COLO668 (cell line): ENCODE results near the gene ZNF318.
"Not testable (repeated sequence)": the region's sequence is repeated elsewhere in the genome, so short reads cannot be mapped to it uniquely, and the experiment has no call there.

Source experiments
- DNase-seq: peaks from one replicate; lab custom pipeline; 2025; ENCODE audit not compliant: unreplicated experiment; lab: John Stamatoyannopoulos, UW

Gene ZNF318

DNA sequence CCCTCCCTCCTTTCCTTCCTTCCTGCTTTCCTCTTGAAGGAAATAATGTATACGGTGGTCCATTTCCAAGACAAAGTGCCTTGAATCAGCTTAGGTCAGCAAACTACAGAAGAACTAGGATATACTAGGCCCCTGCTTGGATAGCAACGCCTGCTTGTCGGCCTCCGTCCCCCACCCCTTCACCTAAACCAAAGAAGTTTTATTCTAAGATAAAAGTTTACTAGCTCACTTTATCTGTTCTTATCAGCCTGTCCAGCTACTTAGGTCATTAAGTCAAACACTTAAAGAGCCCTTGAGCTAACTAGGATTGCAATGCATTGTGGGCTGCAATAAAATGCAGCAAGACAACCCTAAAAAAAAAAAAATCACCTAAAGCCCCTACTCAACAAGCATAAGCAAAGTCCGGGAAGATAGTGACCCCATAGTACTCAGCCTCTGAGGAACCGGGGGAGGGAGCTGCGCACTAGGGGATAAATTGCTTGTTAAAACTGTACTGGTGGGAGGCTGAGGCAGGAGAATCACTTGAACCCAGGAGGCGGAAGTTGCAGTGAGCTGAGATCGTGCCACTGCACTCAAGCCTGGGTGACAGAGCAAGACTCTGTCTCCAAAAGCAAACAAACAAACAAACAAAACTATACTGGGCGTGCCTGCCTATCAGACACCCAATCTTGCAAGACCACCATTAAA lies 21.4 kb upstream of the ZNF318 start:
- DNase-seq, result not testable (repeated sequence)

DNA sequence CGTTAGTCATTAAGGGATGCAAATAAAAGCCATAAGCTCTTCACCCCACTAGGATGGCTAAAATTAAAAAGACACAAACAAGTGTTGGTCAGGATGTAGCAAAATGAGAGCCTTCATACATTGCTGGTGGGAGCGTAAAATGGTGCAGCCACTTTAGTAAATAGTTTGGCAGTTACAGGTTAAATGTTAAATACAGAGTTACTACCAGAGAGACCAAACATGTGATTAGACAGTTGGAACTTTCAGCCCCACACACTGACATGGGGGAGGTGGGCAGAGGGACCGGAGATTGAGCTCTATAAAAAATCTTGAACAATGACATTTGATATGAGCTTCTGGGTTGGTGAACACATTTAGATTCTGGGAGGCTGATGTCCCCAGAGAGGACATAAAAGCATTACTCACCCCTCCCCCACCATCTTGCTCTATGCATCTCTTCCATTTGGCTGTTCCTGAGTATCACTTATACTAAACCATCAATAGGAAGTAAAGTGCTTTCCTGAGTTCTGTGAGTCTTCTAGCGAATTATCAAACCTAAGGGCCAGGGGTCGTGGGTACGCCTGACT lies 20.4 kb upstream of the ZNF318 start:
- DNase-seq, result no peak

DNA sequence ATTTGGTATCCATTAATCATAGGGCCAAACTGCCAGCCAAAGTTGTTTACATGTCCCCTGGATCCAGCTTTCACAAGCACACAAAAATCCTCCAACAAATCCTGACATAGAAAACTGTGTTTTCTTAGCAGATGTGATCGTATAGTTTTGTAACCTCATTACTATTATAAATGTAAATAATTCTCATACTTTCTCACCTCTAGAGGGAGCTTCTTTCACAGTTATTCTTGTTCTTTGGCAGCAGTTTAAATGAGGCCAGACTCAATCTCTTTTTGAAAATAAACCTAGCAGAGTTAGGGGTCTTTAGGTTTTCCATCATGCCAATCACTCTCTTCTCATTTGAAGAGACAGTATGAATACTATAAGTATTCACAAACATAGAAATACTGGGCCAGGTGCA lies 17.0 kb upstream of the ZNF318 start:
- no peak for DNase-seq

DNA sequence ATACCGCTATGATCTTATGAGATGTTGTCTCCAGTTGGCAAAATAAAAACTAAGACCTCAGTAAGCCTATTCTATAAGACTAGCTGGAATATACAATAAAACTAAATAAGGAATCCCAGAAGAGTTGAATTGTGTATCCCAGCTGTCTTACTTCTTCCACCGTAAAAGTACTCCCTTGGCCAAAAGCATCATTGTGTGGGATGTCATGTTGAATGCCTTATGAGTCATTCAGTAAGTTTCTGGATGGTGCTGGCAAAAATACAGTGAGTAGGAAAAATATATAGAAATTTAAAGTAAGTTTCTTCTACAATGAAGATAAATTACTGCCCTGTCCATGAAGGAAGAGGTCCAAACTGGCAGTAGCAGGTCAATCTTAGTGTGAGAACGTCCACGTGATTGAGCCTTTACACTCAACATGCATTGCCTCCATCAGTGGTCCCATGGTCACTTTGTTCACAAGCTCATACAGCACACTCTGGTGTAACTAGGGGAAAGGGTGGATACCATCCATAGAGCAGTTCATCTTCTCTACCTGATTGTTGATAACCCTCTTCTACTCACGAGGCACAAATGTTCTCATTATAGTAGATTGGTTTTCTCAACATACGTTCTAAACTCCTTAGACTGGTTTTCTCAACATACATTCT lies 13.7 kb upstream of the ZNF318 start:
- no peak for DNase-seq

DNA sequence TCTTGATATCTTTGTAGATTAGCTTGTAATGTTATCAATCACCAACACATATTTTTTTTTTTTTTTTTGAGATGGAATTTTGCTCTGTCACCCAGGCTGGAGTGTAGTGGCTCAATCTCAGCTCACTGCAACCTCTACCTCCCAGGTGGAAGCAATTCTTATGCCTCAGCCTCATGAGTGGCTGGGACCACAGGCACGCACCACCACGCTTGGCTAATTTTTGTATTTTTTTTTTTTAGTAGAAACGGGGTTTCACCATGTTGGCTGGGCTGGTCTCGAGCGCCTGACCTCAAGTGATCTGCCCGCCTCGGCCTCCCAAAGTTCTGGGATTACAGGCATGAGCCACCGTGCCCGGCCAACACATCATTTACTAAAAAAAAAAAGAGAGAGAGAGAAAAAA lies 11.4 kb upstream of the ZNF318 start:
- DNase-seq, result not testable (repeated sequence)

DNA sequence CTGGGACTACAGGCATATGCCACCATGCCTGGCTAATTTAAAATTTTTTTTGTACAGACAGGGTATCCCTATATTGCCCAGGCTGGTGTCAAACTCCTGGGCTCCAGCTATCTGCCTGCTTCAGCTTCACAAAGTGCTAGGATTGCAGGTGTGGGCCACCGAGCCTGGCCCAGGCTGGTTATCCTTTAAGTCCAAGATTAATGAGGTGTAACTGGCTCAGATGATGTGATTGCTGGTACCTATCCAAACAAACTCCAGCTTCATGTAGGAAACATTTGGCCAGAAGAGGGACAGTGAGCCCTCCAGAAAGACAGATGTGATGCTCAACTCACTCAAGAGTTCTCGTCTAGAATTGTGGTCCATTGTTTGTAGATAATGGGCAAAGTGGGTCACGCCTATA lies 9.2 kb upstream of the ZNF318 start:
- DNase-seq, result peak; percentile 12

DNA sequence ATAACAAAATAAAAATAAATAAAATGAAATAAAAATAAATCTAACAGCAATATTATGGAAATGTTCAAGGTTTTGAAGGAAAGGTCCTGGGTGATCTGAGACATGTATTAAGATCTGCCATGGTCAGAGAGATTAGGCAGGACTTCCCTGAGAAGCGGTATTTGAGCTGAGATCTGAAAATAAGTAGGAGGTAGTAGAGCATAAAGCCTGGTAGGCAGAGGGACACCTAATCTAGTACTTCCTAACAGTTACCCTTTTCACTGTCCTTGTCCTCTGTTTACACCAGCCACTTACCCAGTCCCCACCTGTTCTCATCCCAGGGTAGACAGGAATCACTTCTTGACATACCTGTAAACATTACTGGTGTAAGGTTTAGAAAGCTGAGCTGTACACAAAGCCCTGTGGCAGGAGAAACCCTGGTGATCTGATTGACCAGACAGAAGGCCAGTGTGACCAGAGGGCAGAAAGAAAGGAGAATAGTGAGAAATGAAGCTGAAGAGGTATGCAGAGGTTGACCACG lies 8.3 kb upstream of the ZNF318 start:
- no peak for DNase-seq

DNA sequence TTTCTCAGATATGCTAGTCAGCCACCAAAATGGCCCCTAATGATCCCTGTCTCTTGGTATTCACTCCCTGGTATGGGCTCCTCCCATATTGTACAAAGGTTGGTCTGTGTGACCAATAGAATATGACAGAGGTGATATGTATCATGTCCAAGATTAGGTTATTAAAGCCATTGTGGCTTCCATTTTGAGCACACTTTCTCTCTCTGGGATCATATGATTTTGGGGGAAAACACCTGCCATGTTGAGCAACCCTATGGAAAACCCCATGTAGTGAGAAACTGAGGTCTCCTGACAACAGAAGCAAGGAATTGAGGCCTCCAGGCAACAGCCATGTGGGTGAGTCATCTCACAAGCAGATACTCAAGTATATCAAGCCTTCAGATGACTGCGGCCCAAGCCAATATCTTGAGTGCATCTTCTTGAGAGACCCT lies 7.1 kb upstream of the ZNF318 start:
- no peak for DNase-seq

DNA sequence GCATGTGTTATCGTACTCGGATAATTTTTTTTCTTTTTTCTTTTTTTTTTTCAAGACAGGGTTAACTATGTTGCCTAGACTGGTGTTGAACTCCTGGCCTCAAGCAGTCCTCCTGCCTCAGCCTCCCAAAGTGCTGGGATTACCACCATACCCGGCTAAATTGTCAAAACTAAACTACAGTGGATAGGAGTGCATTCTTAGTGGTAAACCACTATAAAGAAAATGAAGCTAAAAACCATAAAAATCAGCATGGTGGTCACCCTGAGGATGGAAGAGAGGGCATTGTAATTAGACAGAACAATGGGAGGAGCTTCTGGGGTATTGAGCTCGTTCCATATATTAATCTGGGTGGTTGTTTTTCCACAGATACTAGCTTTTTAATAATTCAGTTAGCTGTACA lies 6.2 kb upstream of the ZNF318 start:
- DNase-seq, result no peak

DNA sequence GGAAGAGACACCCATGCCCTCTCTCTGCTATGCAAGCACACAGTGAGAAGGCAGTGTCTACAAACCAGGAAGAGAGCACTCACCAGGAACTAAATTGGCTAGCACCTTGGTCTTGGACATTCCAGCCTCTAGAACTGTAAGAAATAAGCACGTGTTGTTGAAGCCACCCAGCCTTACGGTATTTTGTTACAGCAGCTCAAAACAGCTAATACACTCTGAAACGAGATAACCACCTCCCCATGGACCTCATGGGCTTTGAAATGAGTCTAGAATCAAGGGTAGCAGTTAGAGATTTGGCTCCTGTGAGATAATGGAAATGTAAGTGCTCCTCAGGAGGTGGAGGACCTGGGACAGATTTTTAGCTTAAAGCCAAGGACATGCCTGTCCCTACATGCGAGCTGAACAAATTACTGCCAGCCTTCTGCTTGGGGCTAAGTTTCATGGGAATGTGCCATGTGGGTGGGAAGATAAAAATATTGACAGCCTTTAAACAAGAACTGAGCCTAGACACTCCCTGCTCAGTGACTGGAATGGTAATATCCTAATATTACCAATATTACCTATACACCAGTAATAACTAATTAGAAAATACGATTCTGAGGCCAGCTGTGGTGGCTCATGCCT lies 3.9 kb upstream of the ZNF318 start:
- DNase-seq, result no peak

DNA sequence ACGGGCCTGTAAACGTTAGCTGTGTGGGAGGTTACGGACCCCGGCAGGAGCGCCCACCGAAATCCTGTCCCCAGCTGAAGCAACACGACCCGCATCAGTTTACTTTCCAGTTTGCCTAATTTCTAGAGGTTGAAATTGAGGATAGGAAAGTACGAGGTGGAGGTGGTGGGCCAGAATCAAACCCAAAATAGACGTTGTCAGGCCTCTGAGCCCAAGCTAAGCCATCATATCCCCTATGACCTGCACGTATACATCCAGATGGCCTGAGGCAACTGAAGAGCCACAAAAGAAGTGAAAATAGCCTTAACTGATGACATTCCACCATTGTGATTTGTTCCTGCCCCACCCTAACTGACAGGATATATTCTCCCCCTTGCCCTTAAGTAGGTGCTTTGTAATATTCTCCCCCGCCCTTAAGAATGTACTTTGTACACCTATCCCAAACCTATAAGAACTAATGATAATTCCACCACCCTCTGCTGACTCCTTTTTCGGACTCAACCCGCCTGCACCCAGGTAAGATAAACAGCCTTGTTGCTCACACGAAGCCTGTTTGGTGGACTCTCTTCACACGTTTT lies 645 bp upstream of the ZNF318 start:
- not testable (repeated sequence) for DNase-seq

DNA sequence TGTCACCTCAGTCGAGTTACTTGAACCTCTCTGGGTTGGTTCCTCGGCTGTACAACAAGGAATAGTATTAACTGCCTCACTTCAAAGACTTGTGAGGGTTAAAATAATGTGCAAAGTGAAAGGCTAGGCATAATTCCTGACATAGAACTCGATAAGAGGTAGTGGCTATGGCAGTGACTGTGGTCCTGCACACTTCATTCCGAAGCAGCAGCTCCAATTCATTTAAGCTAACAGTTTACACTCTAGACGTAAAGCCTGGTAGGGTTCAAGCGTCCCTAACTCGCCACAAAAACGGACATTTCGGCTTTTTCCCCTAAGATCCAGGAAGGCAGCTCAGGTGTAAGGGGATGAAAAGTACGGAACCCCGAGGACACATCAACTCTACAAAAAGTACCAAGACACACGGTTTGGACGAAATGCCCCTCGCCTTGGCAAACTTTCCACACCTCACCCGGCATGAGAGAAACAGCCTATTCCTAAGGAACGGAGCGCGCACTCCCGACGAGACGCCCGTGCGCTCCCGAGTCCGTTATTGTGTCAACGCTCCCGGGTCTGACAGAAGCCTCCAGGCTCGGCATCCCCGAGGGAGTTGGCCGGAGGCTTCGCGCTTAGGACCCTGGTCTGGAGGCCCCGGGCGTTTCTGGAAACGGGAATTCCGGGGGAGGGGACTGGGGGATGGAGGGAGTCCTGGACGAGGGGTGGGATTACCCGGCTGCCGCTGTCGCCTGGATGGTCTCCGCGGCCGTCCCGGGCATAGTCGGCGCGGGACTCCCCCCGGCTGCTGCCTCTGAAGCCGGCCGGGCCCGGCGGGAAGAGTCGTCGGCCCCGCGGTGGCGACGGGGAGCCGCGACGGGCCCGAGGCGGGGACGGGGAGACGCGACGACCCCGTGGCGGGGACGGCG lies 937 bp downstream of the ZNF318 start:
- peak; percentile 50 for DNase-seq

DNA sequence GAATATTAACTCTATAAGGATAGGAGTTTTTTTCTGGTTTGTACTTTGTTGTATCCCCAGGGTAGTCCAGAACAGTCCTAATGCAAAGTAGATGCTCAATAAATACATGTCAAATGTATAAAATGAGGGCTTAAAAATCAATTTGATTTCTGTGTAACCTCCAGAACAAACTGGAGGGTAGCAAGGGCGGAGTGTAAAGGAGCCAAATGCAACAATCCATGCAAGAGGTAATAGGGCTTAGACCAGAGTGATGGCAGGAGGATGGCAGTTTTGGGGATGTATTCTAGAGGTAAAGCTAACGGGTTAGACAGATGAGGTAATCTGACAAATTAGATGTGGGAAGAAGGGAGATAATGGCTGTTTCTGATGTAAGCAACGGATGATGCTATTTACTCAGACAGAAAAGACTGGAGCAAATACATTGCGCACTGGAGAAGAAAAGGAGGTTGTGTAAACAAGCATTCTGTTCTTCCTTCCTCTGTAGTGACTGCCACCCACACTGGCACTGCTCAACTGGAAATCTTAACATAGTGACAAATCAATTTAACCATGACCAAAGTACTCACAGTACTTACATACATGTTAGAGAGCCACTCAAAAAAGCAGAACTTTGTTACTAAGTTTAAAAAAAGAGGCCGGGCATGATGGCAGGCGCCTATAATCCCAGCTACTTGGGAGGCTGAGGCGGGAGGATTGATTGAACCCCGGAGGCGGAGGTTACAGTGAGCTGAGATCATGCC lies 2.0 kb downstream of the ZNF318 start:
- DNase-seq, result no peak

DNA sequence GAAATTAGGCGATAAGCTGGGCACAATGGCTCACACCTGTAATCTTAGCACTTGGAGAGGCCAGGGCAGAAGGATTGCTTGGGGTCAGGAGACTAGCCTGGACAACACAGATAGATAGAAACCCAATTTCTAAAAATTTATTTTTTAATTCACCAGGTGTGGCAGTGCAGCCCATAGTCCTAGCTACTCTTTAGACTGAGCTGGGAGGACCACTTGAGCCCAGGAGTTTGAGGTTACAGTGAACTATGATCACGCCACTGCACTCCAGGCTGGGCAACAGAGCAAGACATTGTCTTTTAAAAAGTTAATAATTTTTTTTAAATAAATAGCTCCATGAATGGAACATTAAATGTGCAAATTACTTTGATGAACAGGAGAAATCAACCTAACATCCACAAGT lies 8.2 kb downstream of the ZNF318 start:
- no peak for DNase-seq

DNA sequence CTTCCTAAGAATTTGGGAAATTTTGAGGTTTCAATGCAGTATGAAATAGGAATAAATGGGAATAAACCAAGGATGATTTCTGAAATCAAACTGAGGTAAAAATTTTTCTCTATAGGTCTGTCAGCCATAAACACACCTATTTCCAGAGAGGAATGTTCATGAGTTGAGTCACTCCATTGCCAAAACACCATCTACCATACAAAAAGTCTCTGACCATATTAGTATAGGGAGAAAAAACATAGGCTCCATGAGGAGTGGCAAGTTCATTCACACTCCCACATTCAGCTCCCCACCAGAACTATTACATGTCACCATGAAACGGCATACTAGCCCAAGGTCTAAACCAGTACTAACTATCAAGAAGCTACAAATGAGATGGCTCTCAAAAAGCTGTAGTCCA lies 9.6 kb downstream of the ZNF318 start:
- no peak for DNase-seq

DNA sequence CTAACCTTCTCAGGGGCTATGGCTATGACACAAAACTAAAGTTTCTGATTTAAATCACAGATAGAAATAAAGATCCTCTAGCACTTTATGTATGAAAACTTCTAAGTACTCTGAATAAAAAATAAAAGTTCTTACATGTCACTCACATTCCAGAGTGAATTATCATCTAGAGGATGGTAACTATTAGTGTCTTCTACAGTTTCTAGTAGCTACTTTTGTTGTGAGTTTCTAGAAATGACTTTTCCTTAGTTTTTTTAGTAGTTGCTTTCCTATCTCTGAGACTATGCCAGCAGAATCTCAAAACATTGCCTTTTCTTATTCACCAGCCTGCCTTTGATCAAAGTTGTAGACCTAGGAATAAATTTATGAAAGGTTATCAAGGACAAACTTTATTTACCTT lies 10.1 kb downstream of the ZNF318 start:
- DNase-seq, result no peak

DNA sequence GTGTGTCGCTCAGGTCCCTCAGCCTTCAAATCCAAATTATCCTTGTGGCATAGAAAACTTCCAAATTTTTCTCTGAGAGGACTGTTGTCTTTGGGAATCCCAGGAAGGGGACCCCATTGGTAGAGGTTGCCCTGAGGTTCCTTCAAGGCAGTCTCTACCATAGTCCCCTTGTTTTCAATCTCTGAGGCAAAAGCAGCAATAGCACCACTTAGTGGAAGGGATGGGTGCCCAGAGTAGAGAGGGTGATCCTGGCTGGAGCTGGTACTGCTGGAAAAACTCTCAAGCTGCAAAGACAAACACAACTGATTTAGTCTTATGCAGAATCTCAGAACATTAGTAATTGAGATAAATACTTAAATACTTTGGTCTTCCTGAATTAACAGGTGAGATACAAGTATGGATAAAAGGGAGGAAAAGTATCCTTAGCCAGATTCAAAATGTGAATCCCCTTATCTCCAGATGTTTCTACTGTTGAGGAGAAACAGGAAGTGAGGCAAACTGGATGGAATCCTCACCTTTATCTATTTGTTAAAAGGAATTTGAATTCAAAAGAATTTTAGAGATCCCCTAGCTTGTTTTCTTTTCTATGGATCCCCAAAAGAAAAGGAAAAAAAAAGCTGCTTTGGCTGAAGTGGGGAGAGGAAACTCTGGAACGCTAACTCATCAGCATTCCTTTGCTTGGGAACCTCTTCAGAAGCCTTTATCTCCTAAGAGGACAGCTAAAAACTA lies 13.4 kb downstream of the ZNF318 start:
- no peak for DNase-seq

DNA sequence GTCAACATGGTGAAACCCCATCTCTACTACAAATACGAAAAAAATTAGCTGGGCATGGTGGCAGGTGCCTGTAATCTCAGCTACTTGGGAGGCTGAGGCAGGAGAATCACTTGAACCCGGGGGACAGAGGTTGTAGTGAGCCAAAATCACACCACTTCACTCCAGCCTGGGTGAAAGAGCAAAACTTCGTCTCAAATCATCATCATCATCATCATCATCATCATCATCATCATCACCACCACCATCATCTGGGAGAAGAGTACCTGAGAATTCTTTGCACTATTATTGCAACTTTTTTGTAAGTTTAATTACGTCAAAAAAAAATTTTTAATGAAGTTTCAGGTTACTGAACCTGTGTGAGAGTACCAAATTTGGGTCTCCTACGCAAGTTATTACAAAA lies 17.5 kb downstream of the ZNF318 start:
- DNase-seq, result not testable (repeated sequence)

DNA sequence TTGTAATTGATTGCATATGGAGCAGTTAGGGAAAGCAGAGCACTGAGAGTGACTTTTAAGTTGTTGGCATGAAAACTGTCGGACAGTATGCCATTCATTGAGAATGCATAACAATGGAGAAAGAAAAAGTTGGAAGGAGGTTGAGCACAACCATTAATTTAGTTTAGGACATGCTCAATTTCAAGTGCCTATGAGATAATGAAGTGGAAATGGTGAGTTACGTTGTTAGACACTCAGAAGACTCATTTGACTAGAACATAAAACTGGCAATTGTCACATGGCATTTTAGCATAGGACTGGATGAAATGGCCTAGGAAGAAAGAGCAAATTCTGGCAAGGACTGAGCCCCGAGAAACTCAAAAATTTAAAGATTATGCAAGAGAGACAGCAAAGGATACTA lies 22.0 kb downstream of the ZNF318 start:
- no peak for DNase-seq
